Right lobe of liver (tissue), 6 donors: ENCODE measurements around the gene GSTP1. TPM values are rescaled to one million over a fixed set of nuclear protein-coding genes. Genes with fewer than 3 reads are reported as not detected.

Source experiments
- ATAC-seq, 4 donors: fragments of 200-7000 bp; cut with Tn5 transposase; one replicate each; pipeline ENCODE4 v1.9.1; 2020; ENCODE audit warnings: mild to moderate bottlenecking in 4 of 4, moderate library complexity in 4 of 4
- DNase-seq, 3 donors: peaks; one replicate each; pipeline ENCODE4 v3.0.0-alpha.2; 2020
- H3K27ac ChIP-seq, 3 donors: fragments of 200-600 bp; one replicate each; pipeline ENCODE4 v1.8.0; 2022
- H3K27me3 ChIP-seq, 2 donors: fragments of 200-600 bp; one replicate each; pipeline ENCODE4 v1.8.0; 2022
- H3K36me3 ChIP-seq, 4 donors: fragments of 200-600 bp; sonication (generic) in 1 of 4; one replicate each; pipeline versions ENCODE4 v1.5.1 to v1.8.0; 2017 to 2022; ENCODE audit warnings: control low read depth in 1 of 4
- H3K4me1 ChIP-seq, 4 donors: fragments of 200-600 bp; sonication (generic) in 1 of 4; one replicate each; pipeline versions ENCODE4 v1.5.1 to v1.8.0; 2017 to 2022; ENCODE audit warnings: control low read depth in 1 of 4
- H3K4me3 ChIP-seq, 3 donors: fragments of 200-600 bp; one replicate each; pipeline ENCODE4 v1.8.0; 2022
- H3K9me3 ChIP-seq, 4 donors: fragments of 200-600 bp; sonication (generic) in 1 of 4; one replicate each; pipeline versions ENCODE4 v1.5.1 to v1.8.0; 2017 to 2022; ENCODE audit warnings: control low read depth in 1 of 4
- CTCF ChIP-seq, 4 donors: fragments of 200-600 bp in 3 of 4; fragments of 450-650 bp in 1 of 4; IDR thresholded peaks; one replicate each; pipeline versions ENCODE4 v1.5.1 to v1.8.0; 2016 to 2022; ENCODE audit warnings: antibody characterized with exemption in 4 of 4, mild to moderate bottlenecking in 2 of 4
- POLR2A ChIP-seq: fragments of 450-650 bp; IDR thresholded peaks from one replicate; pipeline ENCODE4 v1.6.1; 2017; ENCODE audit warnings: antibody characterized with exemption, mild to moderate bottlenecking
- WGBS: methylation state at CpG from one replicate; pipeline ENCODE4 v1.1.6; 2018; ENCODE audit warnings: low coverage, low lambda C conversion rate; ENCODE audit not compliant: insufficient coverage; ENCODE audit errors: missing lambda C conversion rate; 5-methylcytosine and 5-hydroxymethylcytosine counted together
- intact Hi-C, 2 donors: fragments of 100-400 bp; cut with DNase I; formaldehyde crosslinking; loops; one replicate each; pipeline versions ENCODE4 v1.11.2 to v1.14.1; 2022
- small RNA-seq, 2 experiments: library from RNA; depleted of rRNA; stranded (forward); fragments of <200 nt; gene quantifications; one replicate each; pipeline ENCODE3, GENCODE V24; 2016
- total RNA-seq, 6 experiments: library from RNA; depleted of rRNA in 2 of 6; stranded (reverse); fragments of >200 nt in 2 of 6; fragmentation: NEBNext Ultra II Directional in 3 of 6; extraction: Animal tissue kit (Norgen Biotek cat#: 25700) in 3 of 6; gene quantifications; one replicate each; pipeline versions ENCODE4 v1.1.0 to v1.2.4, GENCODE V29; 2016 to 2023
- donor health status: DM: no; HTN: yes; CAD: no.
- donor health status: DM: no; HTN: no; CAD: no.
- donor health status: DM: no; HTN: no; CAD: no.
- donor health status: DM: no; HTN: yes; CAD: no.
- donor health status: DM: no; HTN: yes; CAD: no.

GSTP1 gene
- total RNA-seq, 6 experiments from 2014 or later, result 16.6 to 51.4 (median 32.3) TPM

GRCh38 chr11:67634366-67635230 lies 51.0 kb downstream of the GSTP1 start:
- Histone ChIP-seq H3K27me3 (no peaks in the 10 kb centered on the region), H3K4me1 (peaks cover 0 to 25% (median 12%) of the 10 kb centered on the region in 4 donors), H3K27ac (no peak overlapping the region), H3K36me3 (no peaks in the 10 kb centered on the region), H3K4me3 (no peak overlapping the region), H3K9me3 (no peaks in the 10 kb centered on the region)
- ATAC-seq (no peak), DNase-seq (no peak)
- TF ChIP-seq CTCF (IDR thresholded peaks at IDR 0.05) (no peak), POLR2A (no peak)
- intact Hi-C loops, result no loop called here
- 67% methylated on average over 1 of the region's 20 CpGs for WGBS

GRCh38 chr11:67635231-67635521 lies 51.6 kb downstream of the GSTP1 start:
- 80% methylated on average over 1 of the region's 4 CpGs for WGBS
- H3K27ac ChIP-seq, result no peak overlapping the region
- TF ChIP-seq POLR2A (no peak), CTCF (IDR thresholded peaks at IDR 0.05) (no peak)
- H3K4me1 ChIP-seq, result peaks cover 0 to 27% (median 12%) of the 10 kb centered on the region in 4 donors
- no peak overlapping the region for H3K4me3 ChIP-seq
- intact Hi-C loops, result no loop called here
- DNase-seq (no peak), ATAC-seq (no peak)
- no peaks in the 10 kb centered on the region for H3K36me3 ChIP-seq
- H3K27me3 ChIP-seq, result no peaks in the 10 kb centered on the region
- no peaks in the 10 kb centered on the region for H3K9me3 ChIP-seq

Small RNAs within 50 kb of the gene (small RNA-seq; reads per million reads assigned to genes)
- gene AP003385.3, result 0 reads per million in 2 experiments

Other genes with a start within 250 kb of the GSTP1 start
- 100 to 1,000 TPM in 2 of 6 experiments, 10 to 100 TPM in 4; 70.5 to 216 (median 97.9) TPM for gene POLD4, start 230.3 kb upstream of the GSTP1 start, total RNA-seq
- 1 to 10 TPM in 3 of 6 experiments, under 1 TPM in 3; 0.44 to 3.8 (median 1.3) TPM for gene CLCF1, start 210.2 kb upstream of the GSTP1 start, total RNA-seq
- 10 to 100 TPM in 2 of 6 experiments, 1 to 10 TPM in 4; 5.3 to 13.2 (median 6.2) TPM for gene RAD9A, start 191.8 kb upstream of the GSTP1 start, total RNA-seq
- 100 to 1,000 TPM in 2 of 6 experiments, 10 to 100 TPM in 4; 64.2 to 102 (median 71.1) TPM for gene PPP1CA, start 182.0 kb upstream of the GSTP1 start, total RNA-seq
- gene TBC1D10C, start 179.7 kb upstream of the GSTP1 start, total RNA-seq, result 1 to 10 TPM in 5 of 6 experiments, under 1 TPM in 1; 0.73 to 2.7 (median 1.9) TPM
- under 1 TPM in 5 of 6 experiments, not detected in 1; 0.12 to 0.31 (median 0.22) TPM for gene CARNS1, start 168.1 kb upstream of the GSTP1 start, total RNA-seq
- 10 to 100 TPM; 18.8 to 37.1 (median 27.1) TPM for gene RPS6KB2, start 155.3 kb upstream of the GSTP1 start, total RNA-seq
- 1 to 10 TPM in 4 of 6 experiments, under 1 TPM in 2; 0.72 to 2.8 (median 2.1) TPM for gene PTPRCAP, start 146.1 kb upstream of the GSTP1 start, total RNA-seq
- 10 to 100 TPM; 28.5 to 58.6 (median 40.4) TPM for gene CORO1B, start 140.3 kb upstream of the GSTP1 start, total RNA-seq
- gene GPR152, start 131.1 kb upstream of the GSTP1 start, total RNA-seq, result not detected
- gene CABP4, start 128.5 kb upstream of the GSTP1 start, total RNA-seq, result 1 to 10 TPM in 4 of 6 experiments, under 1 TPM in 2; 0.55 to 1.7 (median 1.2) TPM
- gene TMEM134, start 114.6 kb upstream of the GSTP1 start, total RNA-seq, result 100 to 1,000 TPM in 2 of 6 experiments, 10 to 100 TPM in 4; 29.1 to 133 (median 40.9) TPM
- 10 to 100 TPM; 20.8 to 33.9 (median 25.7) TPM for gene AIP, start 100.8 kb upstream of the GSTP1 start, total RNA-seq
- 10 to 100 TPM in 4 of 6 experiments, 1 to 10 TPM in 2; 8.6 to 21.3 (median 15.0) TPM for gene PITPNM1, start 78.4 kb upstream of the GSTP1 start, total RNA-seq
- 10 to 100 TPM; 45.2 to 74.9 (median 55.7) TPM for gene CDK2AP2, start 75.7 kb upstream of the GSTP1 start, total RNA-seq
- gene CABP2, start 60.4 kb upstream of the GSTP1 start, total RNA-seq, result not detected
- gene NDUFV1, start 23.1 kb downstream of the GSTP1 start, total RNA-seq, result 100 to 1,000 TPM; 151 to 214 (median 163) TPM
- 10 to 100 TPM; 12.7 to 31.4 (median 18.3) TPM for gene NUDT8, start 46.1 kb downstream of the GSTP1 start, total RNA-seq
- under 1 TPM in 5 of 6 experiments, not detected in 1; 0.24 to 0.49 (median 0.34) TPM for gene TBX10, start 56.0 kb downstream of the GSTP1 start, total RNA-seq
- 10 to 100 TPM in 4 of 6 experiments, 1 to 10 TPM in 2; 6.8 to 17.9 (median 12.4) TPM for gene ACY3, start 66.9 kb downstream of the GSTP1 start, total RNA-seq
- gene ALDH3B2, start 90.8 kb downstream of the GSTP1 start, total RNA-seq, result not detected